HepG2 (cell line): ENCODE data around the gene KLF11. TPM values are rescaled to one million over a fixed set of nuclear protein-coding genes. Genes with fewer than 3 reads are reported as not detected.
A peak's percentile ranks its signal among the peaks of the same experiment; 100 is the strongest.

ENCODE experiments used
- ATAC-seq: fragments of 200-7000 bp; cut with Tn5 transposase; 3 replicates; pipeline ENCODE4 v1.9.1; 2020; ENCODE audit warnings: mild to moderate bottlenecking, moderate library complexity
- BruUV-seq: library from RNA; stranded (reverse); fragments of 400-500 nt; replicated peaks from 2 replicates; lab custom pipeline; 2021; lab: Mats Ljungman, UMichigan
- CTCF ChIA-PET: fragments of 300-600 bp; formaldehyde crosslinking; extraction: SDS; loops from one replicate; lab custom pipeline; 2021; ENCODE audit warnings: low total read pairs, inconsistent platforms, low intra/inter-chr PET ratio; lab: Yijun Ruan, JAX
- POLR2A ChIA-PET: fragments of 350-600 bp; sonication (Branson Sonifier 250); formaldehyde crosslinking; loops from one replicate; lab custom pipeline; 2020; ENCODE audit warnings: antibody characterized with exemption, inconsistent platforms; lab: Yijun Ruan, JAX
- DNase-seq: peaks from one replicate; pipeline ENCODE4 v3.0.0-alpha.2; 2015; ENCODE audit warnings: low spot score
- FAIRE-seq: peaks from 3 replicates; lab custom pipeline; 2011; peaks lifted over from hg19 to GRCh38; lab: Jason Lieb, UNC
- H2AFZ ChIP-seq: one replicate; pipeline ENCODE4 v1.6.1; 2011; ENCODE audit warnings: low read length, inconsistent platforms
- H3K27ac ChIP-seq: fragments of 300-600 bp; 3 replicates; pipeline ENCODE4 v1.8.0; 2011; ENCODE audit warnings: mixed run types, mild to moderate bottlenecking, mixed read lengths, low read length, inconsistent platforms; ENCODE audit not compliant: insufficient read depth; ENCODE audit errors: extremely low read length
- H3K27me3 ChIP-seq, 2 experiments: fragments of 200-600 bp in 1 of 2; 2 replicates in 1 of 2; 3 replicates in 1 of 2; pipeline versions ENCODE4 v1.6.0 to v1.8.0; 2011; ENCODE audit warnings: low read length in 2 of 2, mild to moderate bottlenecking in 2 of 2, moderate library complexity in 2 of 2, inconsistent platforms in 1 of 2; ENCODE audit not compliant: insufficient read depth in 2 of 2, control insufficient read depth in 1 of 2
- H3K36me3 ChIP-seq, 2 experiments: fragments of 200-600 bp in 1 of 2; replicated peaks in 1 of 2; 2 replicates in 1 of 2; 3 replicates in 1 of 2; pipeline versions ENCODE4 v1.5.1 to v1.8.0; 2011; ENCODE audit warnings: low read length in 2 of 2, inconsistent platforms in 1 of 2; ENCODE audit not compliant: insufficient read depth in 2 of 2, control insufficient read depth in 1 of 2
- H3K4me1 ChIP-seq: 2 replicates; pipeline ENCODE4 v1.5.1; 2012; ENCODE audit warnings: low read length, inconsistent platforms; ENCODE audit not compliant: insufficient read depth
- H3K4me2 ChIP-seq: 2 replicates; pipeline ENCODE4 v1.6.0; 2011; ENCODE audit warnings: low read depth, low read length, inconsistent platforms
- H3K4me3 ChIP-seq, 3 experiments: fragments of 200-600 bp in 1 of 3; sonication (generic), shearing (Covaris generic) in 1 of 3; replicated peaks in 1 of 3; 2 replicates each; pipeline ENCODE4 v1.5.1; 2011 to 2016; ENCODE audit warnings: low read length in 3 of 3, inconsistent platforms in 2 of 3, low read depth in 2 of 3, mild to moderate bottlenecking in 2 of 3, control low read depth in 1 of 3, mixed read lengths in 1 of 3; ENCODE audit not compliant: insufficient read depth in 1 of 3
- H3K79me2 ChIP-seq: one replicate; pipeline ENCODE4 v1.6.1; 2011; ENCODE audit warnings: low read length, inconsistent platforms; ENCODE audit not compliant: insufficient read depth
- H3K9ac ChIP-seq: 2 replicates; pipeline ENCODE4 v1.6.0; 2011; ENCODE audit warnings: mild to moderate bottlenecking, low read depth, low read length, inconsistent platforms; ENCODE audit not compliant: insufficient read depth
- H3K9me3 ChIP-seq: 2 replicates; pipeline ENCODE4 v1.5.1; 2012; ENCODE audit warnings: mild to moderate bottlenecking, low read length
- H4K20me1 ChIP-seq: 2 replicates; pipeline ENCODE4 v1.6.0; 2011; ENCODE audit warnings: inconsistent platforms, mild to moderate bottlenecking, low read length, moderate library complexity; ENCODE audit not compliant: insufficient read depth
- DMAP1 ChIP-seq: IDR thresholded peaks from 2 replicates; pipeline ENCODE4 v1.6.1; 2016
- NRL ChIP-seq: sonication (generic); formaldehyde crosslinking; IDR thresholded peaks from 2 replicates; pipeline ENCODE4 v1.5.0; 2020; ENCODE audit warnings: missing genetic modification reagents, mild to moderate bottlenecking, moderate library complexity, borderline replicate concordance
- SALL2 ChIP-seq: sonication (generic); formaldehyde crosslinking; IDR thresholded peaks from 2 replicates; pipeline ENCODE4 v1.8.1; 2023; ENCODE audit warnings: mild to moderate bottlenecking, missing genetic modification reagents, inconsistent platforms
- TBX2 ChIP-seq: sonication (generic); formaldehyde crosslinking; IDR thresholded peaks from 2 replicates; pipeline ENCODE4 v1.5.0; 2020; ENCODE audit warnings: missing genetic modification reagents, mild to moderate bottlenecking, borderline replicate concordance
- TBX3 ChIP-seq: fragments of 450-650 bp; IDR thresholded peaks from 2 replicates; pipeline ENCODE4 v1.6.1; 2017; ENCODE audit warnings: antibody characterized with exemption, mild to moderate bottlenecking, inconsistent platforms, borderline replicate concordance
- TFE3 ChIP-seq: IDR thresholded peaks from 2 replicates; pipeline ENCODE4 v1.6.1; 2016
- ZIK1 ChIP-seq: sonication (generic); formaldehyde crosslinking; IDR thresholded peaks from 2 replicates; pipeline ENCODE4 v1.5.0; 2020; ENCODE audit warnings: mild to moderate bottlenecking, low read depth, missing genetic modification reagents, borderline replicate concordance
- ZNF225 ChIP-seq: sonication (generic); formaldehyde crosslinking; IDR thresholded peaks from 2 replicates; pipeline ENCODE4 v1.4.0; 2020; ENCODE audit warnings: mild to moderate bottlenecking, missing genetic modification reagents
- ZNF3 ChIP-seq: IDR thresholded peaks from 2 replicates; pipeline ENCODE4 v1.7.0; 2017; ENCODE audit warnings: inconsistent platforms
- ZNF432 ChIP-seq: sonication (generic); formaldehyde crosslinking; IDR thresholded peaks from 2 replicates; pipeline ENCODE4 v1.5.0; 2020; ENCODE audit warnings: missing genetic modification reagents, mild to moderate bottlenecking, borderline replicate concordance
- ZNF446 ChIP-seq: sonication (generic); formaldehyde crosslinking; IDR thresholded peaks from 2 replicates; pipeline ENCODE4 v1.5.0; 2020; ENCODE audit warnings: mild to moderate bottlenecking, missing genetic modification reagents
- ZNF629 ChIP-seq: sonication (generic); formaldehyde crosslinking; conservative IDR thresholded peaks from 2 replicates; pipeline ENCODE4 v1.5.0; 2020; ENCODE audit warnings: missing genetic modification reagents
- ZNF776 ChIP-seq: sonication (generic); formaldehyde crosslinking; IDR thresholded peaks from 2 replicates; pipeline ENCODE4 v1.4.0; 2020; ENCODE audit warnings: mild to moderate bottlenecking, missing genetic modification reagents
- WGBS: methylation state at CpG from one replicate; pipeline ENCODE4 v1.1.6; 2017; ENCODE audit warnings: low lambda C conversion rate; 5-methylcytosine and 5-hydroxymethylcytosine counted together
- in situ Hi-C: cut with HindIII; loops from 2 replicates; pipeline ENCODE4 v1.10.0; 2017; ENCODE audit warnings: low pct_unique_long_range_greater_than_20kb; ENCODE audit not compliant: extremely low pct_ligation_motif_present
- intact Hi-C: fragments of 100-400 bp; cut with micrococcal nuclease; formaldehyde crosslinking; loops from one replicate; pipeline ENCODE4 v1.10.0; 2022; ENCODE audit not compliant: unreplicated experiment
- polyA plus RNA-seq, 8 experiments: library from polyadenylated mRNA; depleted of rRNA in 3 of 8; stranded (reverse) in 7 of 8; unstranded in 1 of 8; fragments of >200 nt; fragmentation: Illumina TruSeq in 4 of 8; extraction: Trizol in 4 of 8; gene quantifications; 2 replicates each; pipeline versions ENCODE4 v1.2.1 to v1.2.3, GENCODE V29; 2011 to 2016; ENCODE audit warnings: low read depth in 4 of 8, missing spikeins in 1 of 8, mixed read lengths in 1 of 8; ENCODE audit not compliant: insufficient read depth in 1 of 8
- total RNA-seq, 5 experiments: library from RNA; depleted of rRNA; stranded (reverse); fragments of >200 nt; fragmentation: Illumina TruSeq; extraction: Trizol; gene quantifications; 2 replicates each; pipeline ENCODE4 v1.2.3, GENCODE V29; 2016; ENCODE audit warnings: low read depth in 1 of 5
- TF ChIP-seq, protein P1 (sequence below): sonication (generic); formaldehyde crosslinking; conservative IDR thresholded peaks from 2 replicates; pipeline ENCODE4 v1.4.0; 2020; ENCODE audit warnings: mild to moderate bottlenecking, missing genetic modification reagents, moderate library complexity

Gene KLF11
- total and polyA plus RNA-seq, 2 of the 13 experiments (the other 11 are each of a cell fraction or from before 2014, with no cell fraction given) = 2.5 to 11.8 TPM

- BruUV-seq = no TSS peak
- in situ Hi-C loops = no loop called here
- WGBS = 44% methylated on average over 7 of the region's 7 CpGs
- H3K36me3 ChIP-seq = no peaks in the 10 kb centered on the region
- TF ChIP-seq ZNF446 (CRISPR knock-in tag) (no peak), DMAP1 (0 out of 2 replicates have a peak, but pooled peaks have one; percentile 7), TBX2 (CRISPR knock-in tag) (0 out of 2 replicates have a peak, but pooled peaks have one; percentile 26), ZNF629 (CRISPR knock-in tag) (peak; percentile 80), ZNF3 (peak; percentile 76; the same call in 1 of the 2 replicates), TBX3 (no peak)
- ATAC-seq = no peak
- peak overlapping the region in 1 of 3 experiments; percentile 45; a peak in 1 of 6 replicates for H3K4me3 ChIP-seq
- H3K9ac ChIP-seq = no peak overlapping the region
- no peak for DNase-seq
- no peak overlapping the region for H2AFZ ChIP-seq
- no peak overlapping the region for H3K27ac ChIP-seq
- H3K4me2 ChIP-seq = peak overlapping the region; percentile 65
- peaks cover 53% of the 10 kb centered on the region for H3K4me1 ChIP-seq
- no peaks in the 10 kb centered on the region for H3K79me2 ChIP-seq
- POLR2A ChIA-PET = interaction anchor here (2.6 to 2.8 kb wide), 3 partner anchors 10 to 186 kb away, joined by 9 to 18 read pairs (median 11); partner anchors contain the start of genes KLF11 and TAF1B
- peaks cover 2 to 55% of the 10 kb centered on the region in 2 experiments; a peak in 4 of 5 replicates for H3K27me3 ChIP-seq
- FAIRE-seq = no peak
- no peaks in the 10 kb centered on the region for H3K9me3 ChIP-seq
- no peaks in the 10 kb centered on the region for H4K20me1 ChIP-seq
- intact Hi-C loops = no loop called here
- CTCF ChIA-PET = interaction anchor here (0.6 kb wide), 1 partner anchor 230 kb away, joined by 3 read pairs; no protein-coding TSS in a partner anchor
Observed at GRCh38 chr2:10029875-10030223, 13.5 kb upstream of the KLF11 start.

DNA sequence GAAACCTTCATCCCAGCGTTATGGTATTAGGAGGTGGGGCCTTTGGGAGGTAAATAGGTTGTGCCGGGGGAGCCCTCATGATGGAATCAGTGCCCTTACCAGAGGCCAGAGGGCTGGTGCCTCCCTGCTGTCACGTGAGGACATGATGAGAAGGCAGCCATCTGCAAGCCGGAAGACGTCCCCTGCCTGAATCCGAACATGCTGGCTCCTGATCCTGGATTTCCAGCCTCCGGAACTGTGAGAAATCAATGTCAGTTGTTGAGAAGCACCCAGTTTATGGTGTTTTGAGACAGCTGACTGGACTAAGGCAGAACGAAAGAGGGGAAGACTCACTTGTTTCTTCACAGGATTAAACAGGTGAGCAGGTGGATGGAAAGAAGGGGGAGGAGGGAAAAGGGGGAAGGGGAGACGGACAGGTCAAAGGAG is 13.0 kb upstream of the KLF11 start:
- DNase-seq (peak; percentile 61), FAIRE-seq (peak; percentile 72), ATAC-seq (peak; percentile 14)
- Histone ChIP-seq H2AFZ (no peak overlapping the region), H3K4me2 (peak overlapping the region; percentile 54), H3K79me2 (no peaks in the 10 kb centered on the region), H3K4me3 (peak overlapping the region in 2 of 3 experiments; percentile 26 to 45; a peak in 4 of 6 replicates), H4K20me1 (no peaks in the 10 kb centered on the region), H3K9me3 (no peaks in the 10 kb centered on the region), H3K9ac (no peak overlapping the region), H3K4me1 (peaks cover 54% of the 10 kb centered on the region), H3K27ac (no peak overlapping the region), H3K27me3 (peaks cover 2 to 55% of the 10 kb centered on the region in 2 experiments; a peak in 4 of 5 replicates), H3K36me3 (no peaks in the 10 kb centered on the region)
- in situ Hi-C loops = no loop called here
- intact Hi-C loops = no loop called here
- WGBS = 13% methylated on average over 9 of the region's 9 CpGs
- BruUV-seq = no TSS peak
- ChIA-PET POLR2A (interaction anchor here (1.2 to 2.8 kb wide), 5 partner anchors 9 to 187 kb away, joined by 3 to 11 read pairs (median 5); partner anchors contain the start of genes KLF11 and TAF1B), CTCF (interaction anchor here (0.6 kb wide), 1 partner anchor 231 kb away, joined by 3 read pairs; no protein-coding TSS in a partner anchor)
- TF ChIP-seq ZNF432 (CRISPR knock-in tag) = no peak
- TF ChIP-seq ZNF225 (CRISPR knock-in tag) = no peak
- no peak for TF ChIP-seq ZIK1 (CRISPR knock-in tag)
- no peak for TF ChIP-seq NRL (CRISPR knock-in tag)
- TF ChIP-seq, protein P1, sequence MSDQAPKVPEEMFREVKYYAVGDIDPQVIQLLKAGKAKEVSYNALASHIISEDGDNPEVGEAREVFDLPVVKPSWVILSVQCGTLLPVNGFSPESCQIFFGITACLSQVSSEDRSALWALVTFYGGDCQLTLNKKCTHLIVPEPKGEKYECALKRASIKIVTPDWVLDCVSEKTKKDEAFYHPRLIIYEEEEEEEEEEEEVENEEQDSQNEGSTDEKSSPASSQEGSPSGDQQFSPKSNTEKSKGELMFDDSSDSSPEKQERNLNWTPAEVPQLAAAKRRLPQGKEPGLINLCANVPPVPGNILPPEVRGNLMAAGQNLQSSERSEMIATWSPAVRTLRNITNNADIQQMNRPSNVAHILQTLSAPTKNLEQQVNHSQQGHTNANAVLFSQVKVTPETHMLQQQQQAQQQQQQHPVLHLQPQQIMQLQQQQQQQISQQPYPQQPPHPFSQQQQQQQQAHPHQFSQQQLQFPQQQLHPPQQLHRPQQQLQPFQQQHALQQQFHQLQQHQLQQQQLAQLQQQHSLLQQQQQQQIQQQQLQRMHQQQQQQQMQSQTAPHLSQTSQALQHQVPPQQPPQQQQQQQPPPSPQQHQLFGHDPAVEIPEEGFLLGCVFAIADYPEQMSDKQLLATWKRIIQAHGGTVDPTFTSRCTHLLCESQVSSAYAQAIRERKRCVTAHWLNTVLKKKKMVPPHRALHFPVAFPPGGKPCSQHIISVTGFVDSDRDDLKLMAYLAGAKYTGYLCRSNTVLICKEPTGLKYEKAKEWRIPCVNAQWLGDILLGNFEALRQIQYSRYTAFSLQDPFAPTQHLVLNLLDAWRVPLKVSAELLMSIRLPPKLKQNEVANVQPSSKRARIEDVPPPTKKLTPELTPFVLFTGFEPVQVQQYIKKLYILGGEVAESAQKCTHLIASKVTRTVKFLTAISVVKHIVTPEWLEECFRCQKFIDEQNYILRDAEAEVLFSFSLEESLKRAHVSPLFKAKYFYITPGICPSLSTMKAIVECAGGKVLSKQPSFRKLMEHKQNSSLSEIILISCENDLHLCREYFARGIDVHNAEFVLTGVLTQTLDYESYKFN (CRISPR knock-in tag) = no peak
- TF ChIP-seq TFE3 (CRISPR knock-in tag) = peak; percentile 63; the same call in 1 of the 2 replicates
- no peak for TF ChIP-seq ZNF776 (CRISPR knock-in tag)
- TF ChIP-seq SALL2 (CRISPR knock-in tag) = no peak
